HG02884 (cell line): ENCODE results near the gene CEACAM21.

Experiments used
- ATAC-seq: cut with Tn5 transposase; IDR thresholded peaks from one replicate; pipeline ENCODE4 v1.9.1; 2021; ENCODE audit warnings: mild to moderate bottlenecking, moderate library complexity; ENCODE audit not compliant: unreplicated experiment

Gene CEACAM21

GRCh38 chr19:41575998-41576397, at the start of gene CEACAM21:
Gene CEACAM21, plus strand, starts transcription at chr19:41576166. Its CDS starts 109 bp downstream, at chr19:41576275.
- ATAC-seq, result no peak

GRCh38 chr19:41527089-41527488, 48.9 kb upstream of the CEACAM21 start:
- no peak for ATAC-seq

- no peak for ATAC-seq
Measured at GRCh38 chr19:41528106-41528505, 47.9 kb upstream of the CEACAM21 start.

- ATAC-seq, result no peak
Measured at GRCh38 chr19:41529484-41530183, 46.3 kb upstream of the CEACAM21 start.

GRCh38 chr19:41530184-41530534, 45.8 kb upstream of the CEACAM21 start:
- no peak for ATAC-seq

- ATAC-seq, result no peak
Measured at GRCh38 chr19:41530761-41531301, 45.1 kb upstream of the CEACAM21 start.

GRCh38 chr19:41531438-41532311, 44.3 kb upstream of the CEACAM21 start:
- no peak for ATAC-seq

GRCh38 chr19:41532526-41532925, 43.4 kb upstream of the CEACAM21 start:
- no peak for ATAC-seq

- ATAC-seq, result no peak
Measured at GRCh38 chr19:41533671-41534215, 42.2 kb upstream of the CEACAM21 start.

- peak; percentile 57 for ATAC-seq
Measured at GRCh38 chr19:41535029-41535622, 40.8 kb upstream of the CEACAM21 start.

GRCh38 chr19:41537789-41538188, 38.2 kb upstream of the CEACAM21 start:
- no peak for ATAC-seq

GRCh38 chr19:41540041-41540695, 35.8 kb upstream of the CEACAM21 start:
- ATAC-seq, result no peak

- ATAC-seq, result no peak
Measured at GRCh38 chr19:41541990-41542584, 33.9 kb upstream of the CEACAM21 start.

GRCh38 chr19:41542622-41543021, 33.3 kb upstream of the CEACAM21 start:
- ATAC-seq, result no peak

GRCh38 chr19:41543582-41543981, 32.4 kb upstream of the CEACAM21 start:
- no peak for ATAC-seq

GRCh38 chr19:41545547-41545946, 30.4 kb upstream of the CEACAM21 start:
- ATAC-seq, result no peak

- no peak for ATAC-seq
Measured at GRCh38 chr19:41546386-41546789, 29.6 kb upstream of the CEACAM21 start.

GRCh38 chr19:41546961-41547360, 29.0 kb upstream of the CEACAM21 start:
- ATAC-seq, result no peak

GRCh38 chr19:41547569-41547968, 28.4 kb upstream of the CEACAM21 start:
- ATAC-seq, result no peak

GRCh38 chr19:41548047-41548446, 27.9 kb upstream of the CEACAM21 start:
- no peak for ATAC-seq
